Measurements from ENCODE around the gene KCNQ1. TPM values are rescaled to one million over a fixed set of nuclear protein-coding genes. Genes with fewer than 3 reads are reported as not detected.
A peak's percentile ranks its signal among the peaks of the same experiment; 100 is the strongest.

Gene KCNQ1
- total RNA-seq, 1 experiment from 2014 or later = 2.3 TPM

GRCh38 chr11:2473361-2474058 is 28.7 kb downstream of the KCNQ1 start:
- H3K4ac ChIP-seq (ENCODE audit: low read depth, low read length) = no peak overlapping the region
- H3K4me2 ChIP-seq (ENCODE audit: insufficient read depth, insufficient read length, low read length) = no peak overlapping the region
- peaks cover 2% of the 10 kb centered on the region; the same call in 1 of the 2 replicates for H3K27me3 ChIP-seq (ENCODE audit: insufficient read depth, low read length)
- no peak overlapping the region for H3K23ac ChIP-seq (ENCODE audit: insufficient read length, low read depth, low read length)
- no peak overlapping the region for H3K14ac ChIP-seq (ENCODE audit: insufficient read depth, low read length)
- no peak overlapping the region for H2BK15ac ChIP-seq (ENCODE audit: low read depth, low read length)
- H4K20me1 ChIP-seq (ENCODE audit: control insufficient read depth, insufficient read depth, insufficient read length) = no peaks in the 10 kb centered on the region
- Mint-ChIP-seq H3K36me3 (ENCODE audit: insufficient read depth in 1 of 3, low read depth in 3 of 3) (peaks cover 0 to 2% (median 0%) of the 10 kb centered on the region in 3 experiments; a peak in 3 of 7 replicates), H3K4me3 (no peak overlapping the region), H3K27ac (no peak overlapping the region), H3K9me3 (peaks cover 8 to 10% of the 10 kb centered on the region in 2 experiments; a peak in 4 of 5 replicates), H3K4me1 (no peaks in the 10 kb centered on the region), H3K27me3 (ENCODE audit: low read depth) (peaks cover 90% of the 10 kb centered on the region)
- H3T11ph ChIP-seq (ENCODE audit: low read length) = no peak overlapping the region
- H2BK20ac ChIP-seq (ENCODE audit: low read depth, low read length, poor library complexity, severe bottlenecking) = no peak overlapping the region
- no peaks in the 10 kb centered on the region for H3K4me1 ChIP-seq (ENCODE audit: insufficient read depth, low read length)
- no peak overlapping the region for H3K56ac ChIP-seq (ENCODE audit: insufficient read length, low read depth, low read length)
- DNase-seq = peak; percentile 30
- H4K8ac ChIP-seq (replicated peaks; ENCODE audit: insufficient read length, low read depth, low read length) = no peak overlapping the region
- no peak overlapping the region for H2AK5ac ChIP-seq (ENCODE audit: insufficient read length, low read length)
- H4K91ac ChIP-seq (ENCODE audit: insufficient read length, low read depth, low read length) = no peak overlapping the region
- no peaks in the 10 kb centered on the region for H3K9me3 ChIP-seq (ENCODE audit: control insufficient read depth, low read depth, low read length)
- H2BK12ac ChIP-seq (ENCODE audit: insufficient read length, low read depth, low read length) = no peak overlapping the region
- H2BK5ac ChIP-seq (ENCODE audit: insufficient read length, low read length) = no peak overlapping the region
- no peak overlapping the region for H2AFZ ChIP-seq (ENCODE audit: low read length)
- H3K18ac ChIP-seq (ENCODE audit: insufficient read length, low read depth, low read length) = no peak overlapping the region
- no peaks in the 10 kb centered on the region for H3K79me2 ChIP-seq (ENCODE audit: insufficient read depth, low read length)
- H3K9ac ChIP-seq (ENCODE audit: extremely low read depth, insufficient read length, low read length) = no peak overlapping the region
- no CpG with 5 or more reads among the region's 27 CpGs for WGBS (ENCODE audit: extremely low coverage, insufficient read length, low lambda C conversion rate)
- H3K79me1 ChIP-seq (ENCODE audit: insufficient read depth, low read depth, low read length, poor library complexity, severe bottlenecking) = no peaks in the 10 kb centered on the region
- H3K27ac ChIP-seq (ENCODE audit: insufficient read length, low read depth, low read length) = no peak overlapping the region
- no peak overlapping the region for H4K5ac ChIP-seq (ENCODE audit: insufficient read length, low read depth, low read length)
- no peak overlapping the region for H2BK120ac ChIP-seq (ENCODE audit: low read depth, low read length, poor library complexity, severe bottlenecking)
- no peaks in the 10 kb centered on the region for H3K23me2 ChIP-seq (ENCODE audit: insufficient read length, low read depth, low read length, poor library complexity, severe bottlenecking)
- 0 out of 3 replicates have a peak, but pooled peaks have one; percentile 9 for TF ChIP-seq CTCF (conservative IDR thresholded peaks at IDR 0.05)

All from H9 (cell line).